GM18499 (cell line): ENCODE data around the gene GABRD.

Experiments
- ATAC-seq: cut with Tn5 transposase; IDR thresholded peaks from one replicate; pipeline ENCODE4 v1.9.1; 2021; ENCODE audit warnings: moderate number of reproducible peaks; ENCODE audit not compliant: insufficient read depth, unreplicated experiment

The GABRD gene

DNA sequence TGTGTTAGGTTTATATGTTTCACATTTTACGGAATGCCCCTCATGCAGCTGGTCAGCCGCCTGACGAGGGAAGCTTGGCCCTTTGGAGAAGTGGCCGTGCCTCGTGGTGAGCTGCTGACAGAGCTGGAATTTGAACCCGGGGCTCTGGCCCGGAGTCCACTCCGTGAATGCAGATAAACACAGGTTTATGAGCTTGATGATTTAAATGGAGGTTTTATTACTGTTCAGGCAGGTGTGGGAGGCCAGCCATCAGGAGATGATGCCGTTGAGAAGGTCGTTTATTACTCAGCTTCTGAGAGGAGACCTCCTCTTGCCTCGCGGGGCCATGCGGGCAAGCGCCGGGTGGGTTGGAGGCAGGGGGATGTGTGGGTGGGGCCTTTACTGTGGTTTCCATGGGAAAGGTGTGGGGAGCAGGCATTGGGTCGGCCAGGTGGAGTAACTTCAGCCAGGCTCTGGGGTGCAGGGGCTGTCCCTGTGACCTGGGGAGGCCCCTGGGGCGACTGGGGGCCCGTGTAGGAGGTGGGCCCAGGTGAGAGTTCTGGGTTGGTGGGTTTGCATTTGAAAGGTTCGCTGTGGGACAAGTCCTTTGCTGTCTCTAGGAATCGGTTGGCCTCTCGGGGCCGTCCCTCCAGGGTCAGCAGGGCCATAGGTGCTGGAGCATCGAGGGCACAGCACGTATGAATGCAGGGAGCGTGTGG is 53.1 kb downstream of the GABRD start:
- ATAC-seq: no peak

DNA sequence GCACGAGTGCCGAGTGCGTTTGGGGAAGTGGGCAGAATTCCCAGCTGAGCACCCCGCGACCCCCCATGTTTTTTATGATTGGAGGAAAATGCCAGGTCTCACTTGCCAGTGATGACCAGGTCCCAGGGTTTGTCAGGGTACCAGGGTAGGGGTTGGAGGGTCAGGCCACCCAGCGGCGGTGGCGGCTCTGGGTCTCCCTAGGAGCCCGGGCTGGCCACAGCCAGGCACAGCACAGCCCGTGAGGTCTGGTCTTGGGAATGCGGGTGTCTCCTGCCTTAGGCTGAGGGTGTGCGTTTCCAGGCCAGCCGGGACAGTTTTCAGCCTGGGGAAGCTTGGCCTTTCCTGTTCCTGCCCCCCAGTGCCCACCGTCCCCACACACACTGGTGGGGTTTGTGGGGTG is 53.7 kb downstream of the GABRD start:
- ATAC-seq: no peak

DNA sequence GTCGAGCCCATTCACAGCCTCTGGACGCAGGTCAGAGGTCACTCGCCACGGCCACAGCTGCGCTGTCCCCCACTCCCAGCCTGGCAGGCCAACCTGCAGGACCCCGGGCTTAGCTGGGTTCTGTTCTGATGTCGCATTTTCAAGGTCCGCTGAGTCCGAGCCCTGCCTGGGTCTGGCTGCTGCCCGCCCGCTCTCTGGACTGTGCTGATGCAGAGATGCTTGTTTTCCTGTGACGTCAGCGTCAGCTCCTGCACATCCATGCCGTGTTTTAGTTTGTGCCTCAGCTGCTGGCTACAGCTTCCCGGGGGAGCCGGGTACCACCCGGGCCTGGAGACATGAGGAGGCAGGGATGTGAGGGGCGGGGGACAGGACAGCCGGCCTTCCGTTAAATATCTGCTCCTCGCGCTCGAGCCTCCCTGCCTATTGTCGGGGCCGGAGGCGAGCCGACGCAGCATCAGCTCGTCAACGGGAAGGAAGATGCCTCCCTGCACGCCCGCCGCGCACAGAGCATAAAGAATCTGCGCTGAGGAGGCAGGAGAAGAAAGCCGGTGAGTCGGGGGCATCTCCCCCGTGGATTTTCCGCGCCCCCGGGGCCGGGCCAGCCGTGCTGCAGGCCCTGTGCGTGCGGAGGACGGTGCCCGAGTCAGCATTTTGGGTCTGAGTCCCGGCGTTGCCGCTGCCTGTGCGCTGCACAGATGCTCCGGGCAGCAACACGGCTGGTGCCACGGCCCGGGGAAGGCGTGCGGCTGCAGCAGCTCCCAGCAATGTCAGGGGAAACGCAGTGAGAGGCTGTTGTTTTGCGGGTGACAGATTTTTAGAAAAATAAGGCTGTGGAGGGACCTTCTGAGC is 54.5 kb downstream of the GABRD start:
- no peak for ATAC-seq

DNA sequence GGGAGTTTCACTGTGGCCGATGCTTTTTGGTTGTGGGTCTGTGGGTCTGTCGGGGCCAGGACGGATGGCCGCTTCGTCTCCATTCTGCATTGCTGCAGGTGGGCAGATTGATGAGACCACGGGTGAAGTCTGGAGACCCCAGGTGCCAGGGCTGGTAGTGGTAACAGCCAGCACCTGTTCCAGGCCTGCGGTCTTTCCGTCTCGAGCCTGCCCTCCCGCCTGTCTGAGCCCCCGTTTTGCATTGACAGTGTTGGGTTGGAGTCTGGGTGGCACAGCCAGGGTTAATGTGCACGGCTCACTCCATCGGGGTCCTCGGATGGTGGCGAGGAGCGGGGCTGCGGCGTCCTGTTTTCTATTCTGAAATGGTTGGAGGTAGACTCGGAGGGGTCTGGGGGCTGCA is 55.3 kb downstream of the GABRD start:
- ATAC-seq: no peak

DNA sequence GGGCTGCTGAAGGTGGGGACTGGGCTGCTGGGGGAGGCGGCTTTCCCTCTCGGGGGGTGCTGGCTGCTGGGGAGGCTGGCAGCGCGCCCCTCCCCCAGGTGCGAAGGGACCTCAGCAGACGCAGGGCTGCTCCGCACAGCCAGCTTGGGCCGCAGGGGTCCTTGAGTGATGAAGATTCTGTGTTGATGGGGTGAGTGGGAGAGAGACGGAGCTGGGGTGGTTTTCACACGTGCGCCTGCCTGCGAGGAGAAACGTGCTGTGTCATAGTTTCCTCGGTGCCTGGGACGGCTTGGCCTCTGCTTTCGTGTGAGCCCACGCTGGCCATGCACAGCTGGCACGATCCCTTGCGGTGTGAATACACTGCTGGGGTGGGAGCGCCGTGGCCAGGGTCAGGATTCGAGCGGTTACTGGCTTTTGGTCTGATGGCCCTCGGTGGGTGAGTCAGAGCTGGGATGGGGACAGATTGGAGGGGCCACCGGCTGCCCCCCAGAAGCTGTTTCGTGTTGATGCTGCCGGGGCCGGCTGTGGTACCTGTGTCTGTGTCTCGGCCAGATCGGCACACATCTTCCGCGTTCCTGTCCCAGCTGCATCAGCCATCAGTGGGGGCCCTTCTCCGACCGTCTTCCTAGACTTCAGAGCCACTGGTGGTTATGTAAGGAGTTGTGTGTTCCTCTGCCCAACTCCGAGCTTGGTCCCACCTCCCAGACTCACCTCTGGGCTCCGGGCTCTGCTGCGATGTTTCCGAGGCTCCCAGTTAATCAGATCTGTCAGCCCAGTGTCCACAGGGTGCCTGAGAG is 56.0 kb downstream of the GABRD start:
- ATAC-seq: no peak

DNA sequence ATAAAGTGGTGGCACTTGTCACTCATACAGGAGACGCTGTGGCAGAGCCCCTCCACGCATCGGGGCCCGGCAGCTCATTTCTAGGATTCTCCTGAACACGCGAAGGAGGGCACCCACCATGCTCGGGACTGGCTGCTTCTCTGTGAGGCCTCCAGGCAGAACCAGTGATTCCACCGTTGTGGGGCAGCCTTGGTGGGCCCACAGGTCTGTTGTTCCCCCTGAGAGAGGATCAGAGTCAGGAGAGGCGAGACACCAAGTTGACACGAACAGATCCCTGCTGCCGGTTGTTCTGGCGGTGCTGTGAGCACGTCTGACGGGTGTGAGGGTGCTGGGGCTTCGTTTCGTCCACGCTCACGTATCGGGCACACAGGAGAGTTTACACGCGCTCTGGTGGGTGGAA is 57.7 kb downstream of the GABRD start:
- ATAC-seq: no peak

DNA sequence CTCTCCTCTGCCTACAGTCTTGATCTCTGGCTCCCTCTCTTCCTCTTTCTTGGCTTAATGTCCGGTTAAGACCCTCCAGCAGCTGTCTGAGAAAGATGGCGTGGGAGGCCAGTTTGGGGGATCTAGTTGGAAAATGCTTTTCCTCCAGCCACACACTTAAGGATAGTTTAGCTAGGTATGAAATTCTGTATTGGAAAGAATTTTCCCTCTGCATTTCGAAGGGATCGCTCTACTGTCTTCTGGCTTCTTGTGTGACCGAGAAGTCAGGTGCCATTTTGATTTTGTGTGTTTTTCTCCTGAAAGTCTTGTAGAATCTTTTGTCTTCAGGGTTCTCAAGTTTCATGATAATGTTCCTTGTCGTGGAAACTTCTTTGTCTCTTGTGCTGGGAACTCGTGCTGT is 59.0 kb downstream of the GABRD start:
- ATAC-seq: no peak

DNA sequence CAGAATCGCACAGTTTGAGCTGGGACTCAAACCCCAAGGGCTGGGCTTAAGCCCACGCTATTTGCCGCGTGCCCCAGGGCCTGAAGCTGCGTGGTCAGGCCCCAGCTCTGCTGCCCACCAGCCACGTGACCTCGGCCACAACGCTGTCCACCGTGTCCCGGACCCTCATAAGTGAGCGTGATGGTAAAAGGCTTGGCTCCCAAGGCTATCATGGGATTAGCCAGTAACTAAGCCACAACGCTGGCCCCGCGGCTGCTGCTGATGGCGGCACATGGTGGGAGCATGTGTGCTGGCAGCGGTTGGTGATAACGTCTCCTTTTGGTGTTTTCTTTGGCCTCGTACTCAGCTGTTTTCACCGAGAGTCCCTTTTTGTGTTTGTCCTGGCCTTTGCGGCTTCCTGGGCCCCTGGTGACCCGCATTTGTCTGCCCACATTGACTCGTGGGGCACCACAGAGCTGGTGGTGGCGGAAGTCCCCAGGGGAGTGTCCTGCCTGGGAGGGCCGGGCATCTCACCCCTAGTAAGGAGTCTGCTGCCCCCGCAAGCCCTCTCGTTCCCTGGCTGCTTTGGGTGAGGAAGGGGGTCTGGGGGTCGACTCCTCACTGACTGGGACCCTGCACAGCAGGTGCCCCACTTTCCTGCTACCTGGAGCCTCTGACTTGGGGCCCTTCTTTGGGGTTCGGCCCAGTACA is 60.4 kb downstream of the GABRD start:
- ATAC-seq: no peak

DNA sequence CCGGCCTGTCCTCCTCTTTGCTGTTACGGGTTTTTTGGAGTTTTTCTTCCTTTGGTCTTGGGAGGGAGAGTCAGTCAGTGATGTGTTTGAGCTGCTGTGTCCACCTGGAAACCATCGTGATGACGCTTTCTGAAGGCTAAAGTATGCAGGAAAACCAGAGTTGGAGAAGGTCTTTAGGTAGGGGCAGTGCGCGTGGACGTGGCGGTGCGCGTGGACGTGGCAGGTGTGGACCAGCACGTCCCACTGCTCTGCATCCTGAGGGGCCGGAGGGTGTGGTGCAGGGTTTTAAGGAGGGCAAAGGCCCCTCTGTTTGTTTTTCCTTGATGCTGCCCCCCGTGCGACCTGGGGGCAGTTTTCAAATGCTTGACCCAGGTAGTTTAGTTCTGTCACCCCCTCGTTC is 61.0 kb downstream of the GABRD start:
- ATAC-seq: no peak
